HG02981 (cell line): ENCODE results near the gene PTEN.

Experiments used
- ATAC-seq: cut with Tn5 transposase; IDR thresholded peaks from one replicate; pipeline ENCODE4 v1.9.1; 2021; ENCODE audit warnings: mild to moderate bottlenecking, moderate library complexity; ENCODE audit not compliant: unreplicated experiment

The PTEN gene

DNA sequence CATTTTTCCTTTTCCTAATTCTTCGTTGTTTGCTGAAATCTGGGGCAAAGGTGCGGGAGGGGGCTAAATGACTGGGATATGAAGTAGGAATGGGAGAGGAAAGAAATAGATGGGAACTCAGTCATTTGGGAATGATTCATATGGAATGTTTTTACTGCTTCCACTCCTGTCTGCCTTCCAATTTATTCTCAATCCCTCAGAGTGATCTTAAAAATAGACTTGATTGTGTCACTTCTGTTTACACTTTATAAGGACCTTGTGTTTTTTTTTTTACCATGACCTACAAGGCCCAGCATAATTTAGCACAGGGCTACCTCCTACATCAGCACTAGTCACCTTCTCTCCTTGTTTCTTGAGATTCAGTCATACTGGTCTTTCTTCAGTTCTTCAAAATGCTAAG is 97.9 kb downstream of the PTEN start:
- ATAC-seq = no peak

DNA sequence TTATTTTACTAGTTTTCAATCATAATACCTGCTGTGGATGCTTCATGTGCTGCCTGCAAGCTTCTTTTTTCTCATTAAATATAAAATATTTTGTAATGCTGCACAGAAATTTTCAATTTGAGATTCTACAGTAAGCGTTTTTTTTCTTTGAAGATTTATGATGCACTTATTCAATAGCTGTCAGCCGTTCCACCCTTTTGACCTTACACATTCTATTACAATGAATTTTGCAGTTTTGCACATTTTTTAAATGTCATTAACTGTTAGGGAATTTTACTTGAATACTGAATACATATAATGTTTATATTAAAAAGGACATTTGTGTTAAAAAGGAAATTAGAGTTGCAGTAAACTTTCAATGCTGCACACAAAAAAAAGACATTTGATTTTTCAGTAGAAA is 103.0 kb downstream of the PTEN start:
- ATAC-seq = no peak

DNA sequence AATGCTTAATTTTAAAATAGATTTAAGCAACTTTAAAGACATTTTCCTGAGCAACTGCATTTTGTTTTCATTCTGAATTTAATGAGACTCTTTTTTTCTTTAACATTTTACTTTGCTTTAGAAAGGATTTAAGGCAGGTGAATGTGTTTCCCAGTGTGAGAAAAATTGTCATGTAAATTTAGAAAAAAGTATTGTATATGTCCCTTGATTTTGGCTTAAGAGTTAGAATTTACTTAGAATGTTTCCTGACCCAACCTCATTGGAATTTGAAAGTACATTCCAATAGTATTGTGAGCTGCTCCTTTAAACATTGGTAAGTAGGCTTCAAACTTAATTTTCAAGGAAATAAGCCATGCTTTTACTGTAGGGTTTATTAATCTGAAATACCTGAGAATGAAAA is 110.2 kb downstream of the PTEN start:
- ATAC-seq = no peak

DNA sequence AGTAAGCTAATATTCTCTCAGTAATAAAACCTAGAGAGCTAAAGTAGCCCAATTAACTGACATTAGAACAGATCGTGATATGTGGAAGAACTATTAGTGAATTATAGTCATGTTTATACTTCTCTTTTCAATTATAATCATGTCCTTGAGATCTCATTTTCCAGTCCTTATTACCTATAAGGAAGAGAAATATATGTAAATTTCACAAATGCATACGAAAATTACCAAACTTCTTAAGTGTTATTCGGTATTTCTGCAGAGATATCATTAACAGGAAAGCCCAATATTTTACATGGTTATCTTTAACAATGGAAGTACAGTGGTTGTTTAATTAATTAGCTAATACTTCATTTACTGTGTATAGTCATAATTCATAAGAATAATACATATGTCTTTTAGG is 110.7 kb downstream of the PTEN start:
- ATAC-seq = no peak

DNA sequence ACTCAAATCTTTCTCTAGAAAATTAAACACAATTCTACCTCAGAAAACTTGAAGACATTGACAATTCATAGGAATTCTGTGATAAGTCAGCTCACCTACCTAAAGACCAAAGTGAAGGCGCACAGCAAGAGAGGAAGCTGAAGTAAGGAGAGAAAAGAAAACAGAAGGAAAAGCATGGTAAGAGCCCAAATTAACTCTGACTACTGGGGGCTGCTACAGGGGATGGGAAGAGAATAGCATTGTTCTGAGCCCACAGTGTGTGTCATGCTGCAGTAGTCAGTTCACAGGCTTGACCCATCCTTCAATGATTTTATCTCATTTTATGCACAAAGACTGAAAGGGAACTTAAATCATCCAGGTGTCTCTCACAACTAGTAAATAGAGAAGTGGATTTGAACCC is 111.3 kb downstream of the PTEN start:
- ATAC-seq = no peak

DNA sequence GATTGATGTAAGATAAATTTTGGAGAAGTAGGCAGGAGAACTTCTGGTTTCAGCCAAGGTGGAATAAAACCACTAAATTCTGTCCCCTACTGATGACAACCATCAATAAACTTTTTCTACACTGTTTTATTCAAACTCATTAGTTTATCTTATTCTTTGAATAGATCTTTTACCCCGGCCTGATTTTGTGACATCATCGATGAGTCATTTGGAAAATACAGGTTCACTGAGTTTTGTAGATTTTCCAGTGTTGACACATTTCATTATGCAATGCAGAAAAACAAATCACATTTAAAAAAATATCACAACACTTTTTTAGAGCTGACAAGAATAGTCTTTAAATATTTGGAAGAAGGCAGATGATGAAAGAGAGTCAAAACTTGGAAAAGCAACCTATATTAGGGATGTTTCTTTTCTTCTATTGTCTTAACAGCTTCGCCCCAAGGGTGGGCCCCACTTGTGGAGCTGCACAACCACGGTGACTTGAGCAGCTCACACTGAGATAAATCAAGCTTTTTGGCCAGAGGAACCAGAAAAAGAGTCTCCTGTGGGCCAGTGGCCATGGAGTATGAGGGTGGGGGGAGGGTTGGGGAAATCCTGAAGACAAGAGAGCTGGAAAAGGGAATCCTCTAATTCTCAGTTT is 112.8 kb downstream of the PTEN start:
- no peak for ATAC-seq

DNA sequence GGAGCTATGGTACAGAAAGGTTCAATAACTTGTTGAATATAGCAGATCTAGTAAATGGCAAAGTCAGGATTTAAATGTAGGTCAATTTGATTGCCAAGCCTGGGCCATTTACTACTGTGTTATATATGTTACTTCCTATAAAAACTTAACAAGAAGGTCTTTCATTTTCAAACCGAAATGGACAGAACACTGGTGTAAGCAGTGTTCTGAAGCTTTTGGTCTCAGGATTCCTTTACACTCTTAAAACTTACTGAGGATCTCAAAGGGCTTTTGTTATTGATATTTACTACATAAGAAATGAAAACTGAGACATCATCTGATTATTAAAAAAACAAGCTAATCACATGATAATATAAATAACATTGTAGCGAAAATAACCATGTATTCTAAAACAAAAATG is 114.7 kb downstream of the PTEN start:
- no peak for ATAC-seq

DNA sequence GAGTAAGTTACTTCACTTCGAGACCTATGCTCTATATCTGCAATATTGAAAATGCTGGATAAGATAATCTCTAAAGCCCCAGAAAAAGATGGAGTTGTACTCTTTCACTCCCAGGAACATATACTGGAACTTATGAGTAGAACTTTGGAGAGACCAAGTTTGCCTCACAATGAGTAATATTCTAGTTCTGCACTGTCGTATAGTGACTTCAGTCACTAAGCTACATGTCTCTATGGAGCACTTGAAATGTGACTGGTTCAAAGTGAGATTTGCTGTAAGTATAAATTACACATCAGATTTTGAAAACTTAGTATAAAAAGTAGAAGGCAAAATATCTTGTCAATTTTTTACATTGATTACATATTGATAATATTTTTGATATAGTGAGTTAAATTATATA is 116.4 kb downstream of the PTEN start:
- no peak for ATAC-seq

DNA sequence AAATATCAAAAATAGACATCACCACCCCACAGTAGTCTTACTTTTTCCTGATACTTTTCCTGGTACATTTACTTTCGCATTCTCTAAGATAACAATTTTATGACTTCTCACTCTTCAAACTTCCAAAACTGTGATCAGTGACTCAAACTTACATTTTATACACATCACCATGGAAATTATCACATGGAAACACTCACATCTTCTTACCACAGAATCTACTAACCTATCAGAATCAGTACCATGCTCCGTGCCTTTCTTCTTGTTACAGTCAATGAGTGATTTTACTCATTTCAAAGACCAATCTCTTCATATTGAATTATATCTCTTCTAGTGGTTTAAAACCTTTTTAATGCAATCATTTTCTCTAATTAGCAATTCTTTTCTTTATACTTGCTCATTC is 120.3 kb downstream of the PTEN start:
- ATAC-seq = no peak

DNA sequence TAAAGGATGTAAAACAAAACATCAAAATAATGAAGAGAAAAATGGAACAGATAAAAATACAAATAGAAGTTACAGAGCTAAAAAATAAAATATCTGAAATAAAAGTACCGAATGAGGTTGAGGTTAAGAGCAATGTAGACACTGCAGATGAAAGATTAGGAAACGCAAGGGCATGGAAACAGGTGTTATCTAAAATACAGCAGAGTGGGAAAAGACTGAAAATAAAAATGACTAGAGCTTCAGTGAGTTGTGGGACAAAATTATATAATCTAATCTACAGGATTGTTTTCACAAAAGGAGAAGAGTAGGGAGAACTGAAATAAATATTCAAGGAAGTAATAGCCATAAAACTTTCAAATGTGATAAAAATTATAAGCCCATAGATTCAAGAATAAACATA is 123.8 kb downstream of the PTEN start:
- no peak for ATAC-seq

DNA sequence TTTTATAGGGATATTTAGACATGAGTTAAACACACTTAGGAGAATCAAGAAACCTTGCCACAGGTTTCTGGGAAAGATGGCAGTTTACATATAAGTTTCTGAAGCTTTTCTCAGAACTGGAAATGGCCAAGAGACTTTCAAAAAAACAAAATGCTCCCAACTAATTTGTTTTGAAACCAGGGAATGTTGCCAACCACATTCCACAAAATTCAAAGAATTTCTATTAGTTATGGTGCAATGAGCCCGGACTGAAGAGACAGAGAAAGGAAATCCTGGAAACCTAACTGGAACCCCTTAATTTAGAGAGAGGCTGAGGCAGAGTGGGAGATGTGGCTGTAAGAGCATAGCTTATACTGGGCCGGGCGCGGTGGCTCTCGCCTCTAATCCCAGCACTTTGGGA is 128.5 kb downstream of the PTEN start:
- no peak for ATAC-seq

DNA sequence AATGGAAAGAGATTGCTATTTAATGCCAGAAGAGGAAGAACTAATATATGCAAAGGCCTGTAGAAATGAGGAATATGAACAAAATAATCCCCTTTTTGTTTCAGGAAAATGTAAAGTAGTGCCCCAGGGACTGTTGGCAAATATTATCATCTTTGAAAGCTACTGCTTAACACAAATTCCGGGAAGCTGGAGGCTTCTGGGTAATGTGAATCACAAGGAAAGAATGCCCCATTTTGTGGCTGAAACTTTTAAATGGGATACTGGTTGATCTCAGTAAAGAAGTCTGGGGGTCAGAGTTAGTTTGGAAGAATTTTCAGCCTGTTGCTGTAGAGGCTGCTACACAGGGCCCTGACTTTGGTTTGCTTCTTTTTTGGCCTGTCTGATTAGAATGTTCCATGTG is 141.0 kb downstream of the PTEN start:
- no peak for ATAC-seq

DNA sequence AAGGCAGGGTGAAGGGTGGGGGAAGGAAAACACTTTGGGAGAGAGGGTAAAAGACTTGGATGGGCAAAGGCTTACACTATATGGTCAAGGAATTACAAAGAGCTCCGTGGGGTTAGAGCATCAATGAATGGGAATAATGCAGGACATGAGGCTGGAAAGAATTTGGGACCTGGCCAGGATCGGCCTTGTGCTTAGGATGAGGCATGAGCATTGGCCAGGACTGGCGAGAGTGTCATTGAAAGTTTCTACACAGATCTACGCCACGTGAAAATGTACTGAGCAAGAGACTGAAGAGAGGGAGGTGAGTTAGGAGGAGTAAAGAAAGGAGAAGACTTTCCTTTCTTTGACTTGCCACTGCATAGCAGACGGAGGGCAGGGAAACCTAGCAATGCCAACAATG is 142.8 kb downstream of the PTEN start:
- ATAC-seq = no peak

DNA sequence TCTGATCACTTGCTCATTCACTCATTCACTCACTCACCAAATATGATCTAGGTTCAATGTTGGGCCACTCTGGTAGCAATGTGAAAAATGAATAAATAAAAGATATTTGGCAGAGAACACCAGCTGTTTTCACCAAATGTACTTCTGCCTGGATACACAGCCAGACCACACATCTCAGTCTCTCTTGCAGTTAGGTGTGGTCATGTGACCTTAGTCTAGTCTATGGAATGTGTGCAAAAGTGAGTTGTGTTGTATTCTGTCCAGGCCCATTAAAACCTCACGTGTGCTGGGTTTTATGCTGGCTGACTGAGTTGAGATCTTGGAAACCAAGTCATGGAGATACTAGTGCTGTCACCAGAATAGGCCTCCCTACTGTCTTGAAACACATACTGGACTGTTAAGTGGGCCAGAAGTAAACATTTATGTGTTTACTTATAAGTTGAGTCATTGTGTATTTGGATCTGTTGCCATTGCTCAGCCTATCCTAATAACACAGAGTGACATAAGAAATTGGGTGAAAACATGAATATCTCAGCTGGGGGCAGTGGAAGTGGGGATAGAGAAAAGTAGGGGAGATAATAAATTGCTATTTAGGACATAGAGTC is 145.5 kb downstream of the PTEN start:
- ATAC-seq = no peak

DNA sequence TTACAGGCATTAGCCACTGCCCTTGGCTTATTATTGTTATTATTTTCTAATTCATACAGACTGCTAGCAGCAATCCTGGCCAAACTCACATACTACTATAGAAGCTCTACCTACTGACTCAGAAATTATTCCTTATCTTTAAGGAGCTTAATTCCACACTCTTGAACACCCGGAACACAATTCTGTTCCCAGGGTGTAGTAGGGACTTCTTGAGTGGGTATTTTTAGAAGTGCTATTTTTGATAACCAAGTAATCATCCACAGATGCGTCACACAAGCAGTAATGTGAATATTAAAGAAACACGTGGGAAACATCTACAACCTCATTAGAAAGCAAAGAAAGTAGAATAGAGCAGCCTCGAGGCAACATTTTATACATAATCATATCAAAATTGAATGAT is 149.2 kb downstream of the PTEN start:
- no peak for ATAC-seq

DNA sequence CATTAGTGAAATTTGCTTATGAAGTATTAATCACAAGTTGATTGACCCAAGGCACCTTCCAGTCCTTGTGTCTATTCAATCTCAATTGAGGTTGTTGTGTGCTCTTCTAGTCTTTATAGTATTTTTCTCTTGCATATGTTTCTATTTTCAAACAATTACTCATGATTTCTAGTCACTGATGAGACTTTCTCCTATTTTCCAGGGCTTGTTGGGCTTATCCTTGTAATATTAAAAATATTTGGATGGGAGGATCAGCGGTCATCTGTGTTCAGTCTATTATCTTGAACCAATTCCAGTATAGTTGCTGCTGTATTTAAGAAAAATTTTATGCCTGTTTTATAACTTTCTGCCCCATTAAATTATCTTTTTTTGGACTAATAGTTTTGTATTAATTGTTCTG is 154.4 kb downstream of the PTEN start:
- ATAC-seq = no peak

DNA sequence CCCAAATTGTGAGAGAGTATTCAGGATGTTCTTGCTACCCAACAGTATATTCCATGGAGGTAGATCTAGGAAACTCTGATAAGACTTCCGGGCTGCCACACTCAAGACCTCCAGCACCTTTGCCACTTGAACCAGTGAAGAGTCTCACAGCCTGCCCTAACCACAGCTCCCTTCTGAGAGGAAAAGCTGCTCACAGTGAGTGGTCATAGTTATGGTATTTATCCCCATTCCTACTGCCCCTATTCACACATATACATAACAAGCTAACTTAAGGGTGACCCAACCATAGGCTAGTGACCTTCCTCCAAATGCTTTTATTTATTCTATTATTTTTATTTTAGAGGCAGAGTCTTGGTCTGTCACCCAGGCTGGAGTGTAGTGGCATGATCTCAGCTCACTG is 156.3 kb downstream of the PTEN start:
- ATAC-seq = no peak
